EH (cell line): ENCODE results near the gene SELENOF.

ENCODE experiments used
- DNase-seq: peaks from one replicate; pipeline ENCODE4 v3.0.0-alpha.2; 2015; ENCODE audit warnings: low read depth

The SELENOF gene

DNA sequence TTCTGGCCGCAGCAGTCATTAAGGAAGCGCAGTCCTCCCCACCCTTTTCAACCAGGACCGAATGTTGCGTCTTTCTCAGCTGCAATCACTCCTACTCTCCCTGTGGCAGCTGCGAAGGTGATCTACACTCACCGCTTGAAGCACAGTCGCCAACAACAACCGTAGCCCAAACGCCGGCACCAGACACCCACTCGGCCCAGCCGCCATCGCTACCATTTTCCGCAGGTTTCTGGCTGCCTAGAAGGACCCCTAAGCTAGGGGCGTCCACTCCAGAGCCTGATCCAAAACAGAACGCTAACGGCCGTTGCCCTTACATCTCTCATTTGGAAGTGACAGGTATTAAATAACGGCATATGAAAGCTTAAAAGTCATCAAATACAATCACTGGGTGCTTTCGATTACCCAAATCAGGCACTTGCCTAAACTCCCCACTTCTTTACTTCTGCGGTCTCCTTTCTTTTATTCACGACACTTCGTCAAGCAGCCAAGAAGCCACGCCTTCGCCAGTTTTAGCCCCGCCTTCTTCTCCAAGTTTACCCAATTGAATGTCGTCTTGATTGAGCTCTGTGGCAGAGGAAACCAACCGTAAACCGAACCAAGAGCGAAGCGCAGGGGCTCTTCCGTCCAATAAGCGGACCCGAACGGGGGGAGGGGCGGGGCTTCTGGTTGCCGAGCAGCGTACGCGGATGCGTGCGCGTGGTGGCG, at the start of gene SELENOF:
Gene SELENOF, minus strand, starts transcription at position 231 of the 705 bp plus-strand sequence. Its CDS starts 15 bp downstream, at position 216.
- peak; percentile 100 for DNase-seq

DNA sequence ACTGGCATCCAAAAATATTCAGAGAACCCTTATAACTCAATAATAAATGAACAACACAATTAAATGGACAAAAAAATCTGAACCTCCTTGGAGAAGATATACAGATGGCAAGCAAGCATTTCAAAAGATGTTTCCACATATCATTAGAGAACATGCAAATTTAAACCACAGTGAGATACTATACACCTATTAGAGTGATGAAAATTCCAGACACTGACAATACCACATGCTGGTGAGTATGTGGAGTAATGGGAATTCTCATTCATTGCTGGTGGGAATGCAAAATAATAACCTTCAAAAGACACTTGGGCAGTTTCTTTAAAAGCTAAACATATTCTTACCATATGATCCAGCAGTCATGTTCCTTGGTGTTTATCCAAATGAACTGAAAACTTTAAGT, 46.6 kb upstream of the SELENOF start:
- DNase-seq = no peak

DNA sequence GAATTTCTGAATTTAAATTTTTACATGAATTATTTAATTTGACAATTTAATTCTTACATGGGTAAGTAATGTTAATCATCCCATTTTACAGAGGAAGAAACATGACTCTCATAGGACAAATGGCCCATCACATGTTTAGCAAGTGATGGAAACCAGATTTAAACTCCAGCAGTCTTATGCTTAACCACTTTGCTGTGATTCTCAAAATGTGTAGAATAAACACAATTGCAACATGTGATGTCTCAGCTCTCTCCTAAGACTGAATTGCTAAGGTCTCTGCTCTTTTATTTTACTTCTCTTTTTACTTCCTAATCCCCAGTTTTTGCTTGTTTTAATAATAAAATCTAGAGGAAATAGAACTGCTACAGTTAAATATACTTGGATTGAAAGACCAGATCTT, 43.3 kb upstream of the SELENOF start:
- DNase-seq = no peak

DNA sequence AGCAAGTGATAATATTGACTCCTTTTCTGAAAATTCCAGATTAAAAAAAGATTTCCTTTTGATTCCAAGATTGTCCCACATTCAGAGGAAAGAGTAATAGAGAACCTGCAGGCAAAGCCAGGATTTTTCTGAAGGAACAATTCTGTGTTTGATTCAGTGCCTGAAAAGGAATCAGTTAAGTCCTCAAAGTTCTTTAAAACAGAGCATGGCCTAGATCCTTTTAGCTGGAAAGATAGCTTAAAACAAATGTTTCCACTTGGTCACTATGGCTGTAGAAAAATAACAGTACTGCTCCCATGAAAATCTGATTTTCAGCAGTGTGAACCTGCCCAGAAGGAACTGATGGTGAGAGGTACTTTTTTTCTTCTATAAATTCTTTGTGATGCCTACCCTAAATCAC, 42.3 kb upstream of the SELENOF start:
- no peak for DNase-seq

DNA sequence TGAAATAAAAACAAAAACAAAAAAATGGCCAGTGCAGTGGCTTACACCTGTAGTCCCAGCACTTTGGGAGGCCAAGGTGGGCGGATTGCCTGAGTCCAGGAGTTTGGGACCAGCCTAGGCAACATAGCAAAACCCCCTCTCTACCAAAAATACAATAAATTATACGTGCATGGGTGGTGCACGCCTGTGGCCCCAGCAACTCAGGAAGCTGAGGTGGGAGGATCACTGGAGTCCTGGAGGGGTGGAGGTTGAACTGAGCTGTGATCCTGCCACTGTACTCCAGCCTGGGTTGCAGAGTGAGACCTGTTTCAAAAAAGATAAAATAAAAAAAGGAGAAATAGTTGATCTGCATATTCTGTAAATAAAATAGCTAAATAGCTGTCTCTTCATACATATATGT, 41.8 kb upstream of the SELENOF start:
- no peak for DNase-seq

DNA sequence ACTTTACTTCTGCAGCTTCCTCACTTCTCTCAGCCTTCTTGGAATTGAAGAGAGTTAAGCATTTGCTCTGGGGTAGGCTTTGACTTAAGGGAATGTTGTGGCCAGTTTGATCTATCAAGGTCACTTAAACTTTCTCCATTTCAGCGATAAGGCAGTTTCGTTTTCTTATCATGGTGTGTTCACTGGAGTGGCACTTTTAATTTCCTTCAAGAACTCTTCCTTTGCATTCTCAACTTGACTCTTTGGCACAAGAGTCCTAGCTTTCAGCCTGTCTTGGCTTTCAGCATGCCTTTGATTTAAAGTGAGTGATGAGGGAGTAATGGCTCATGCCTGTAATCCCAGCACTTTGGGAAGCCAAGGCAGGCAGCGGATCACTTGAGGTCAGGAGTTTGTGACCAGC, 39.2 kb upstream of the SELENOF start:
- no peak for DNase-seq

DNA sequence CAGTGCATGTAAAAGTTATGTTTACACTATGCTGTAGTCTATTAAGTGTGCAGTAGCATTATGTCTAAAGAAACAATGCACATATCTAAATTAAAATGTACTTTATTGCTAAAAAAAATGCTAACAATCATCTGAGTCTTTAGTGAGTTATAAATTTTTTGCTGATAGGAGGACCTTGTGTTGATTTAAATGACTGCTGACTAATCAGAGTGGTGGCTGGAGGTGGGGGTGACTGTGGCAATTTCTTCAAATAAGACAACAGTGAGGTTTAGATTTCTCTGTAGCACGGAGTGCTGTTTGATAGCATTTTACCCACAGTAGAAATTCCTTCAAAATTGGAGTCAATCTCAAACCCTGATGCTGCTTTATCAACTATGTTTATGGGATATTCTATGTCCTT, 37.5 kb upstream of the SELENOF start:
- no peak for DNase-seq

DNA sequence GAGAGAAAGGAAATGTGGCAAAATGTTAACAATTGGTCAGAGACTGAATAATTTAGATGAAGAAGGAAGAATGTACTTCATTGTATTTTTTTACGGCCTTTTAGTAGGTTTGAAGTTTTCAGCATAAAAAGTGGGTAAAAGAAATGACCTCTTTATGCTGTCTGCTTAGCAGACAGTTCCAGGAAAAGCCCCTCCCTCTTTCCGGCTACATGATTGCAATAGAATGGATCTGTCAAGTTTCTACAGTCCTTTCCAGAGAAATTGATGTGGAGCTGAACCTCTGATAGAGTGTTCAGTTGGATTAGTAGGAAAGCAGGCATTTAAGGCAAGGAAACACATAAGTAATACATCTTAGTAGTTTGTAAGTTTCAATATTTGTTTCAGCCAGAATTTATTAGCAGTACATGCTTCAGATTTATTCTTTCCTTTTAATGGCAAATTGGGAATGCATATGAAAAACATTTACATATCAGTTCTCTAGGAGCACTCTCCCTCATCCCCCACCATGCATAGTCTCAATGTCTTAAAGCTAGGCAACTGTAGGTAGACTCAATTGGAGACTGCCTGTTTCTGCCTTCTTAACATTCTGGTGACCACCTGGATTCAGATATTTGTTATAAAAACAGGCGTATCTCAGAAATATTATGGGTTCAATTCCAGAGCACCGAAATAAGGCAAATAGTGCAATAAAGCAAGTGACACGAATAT, 36.9 kb upstream of the SELENOF start:
- no peak for DNase-seq

DNA sequence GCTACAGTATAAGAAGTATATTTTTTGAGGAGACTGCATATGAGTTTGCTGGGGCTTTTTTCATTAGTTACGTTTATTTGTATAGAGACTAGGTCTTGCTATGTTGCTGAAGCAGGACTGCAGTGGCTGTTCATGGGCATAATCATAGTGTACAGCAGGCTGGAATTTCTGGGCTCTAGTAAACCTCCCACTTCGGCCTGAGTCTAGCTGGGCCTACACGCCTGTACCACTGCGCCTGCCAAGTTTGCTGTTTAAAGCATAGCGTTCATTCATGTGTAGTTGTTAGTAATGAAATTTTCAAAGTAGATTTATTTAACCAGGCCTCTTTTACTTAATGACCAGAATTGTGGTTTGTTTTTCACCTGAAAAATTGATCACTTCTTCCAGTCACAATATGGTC, 34.3 kb upstream of the SELENOF start:
- DNase-seq = no peak

DNA sequence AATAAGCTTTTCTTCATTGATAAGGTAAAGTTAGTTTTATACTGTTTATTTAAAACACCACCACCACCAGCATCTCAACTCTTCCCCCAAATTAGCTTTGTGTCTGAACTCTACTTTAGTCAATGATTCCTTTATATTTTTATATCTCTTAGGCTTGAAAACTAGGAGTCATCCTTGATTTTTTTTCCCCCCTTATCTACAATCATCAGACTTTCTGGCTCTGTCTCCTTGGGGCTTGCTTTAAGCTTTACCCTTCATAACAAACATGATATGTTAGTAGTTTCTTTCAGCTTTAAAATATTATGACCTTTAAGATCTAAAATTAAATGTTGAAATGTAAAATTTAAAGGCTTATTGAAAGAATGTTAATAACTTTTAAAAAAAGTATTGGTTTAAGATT, 28.8 kb upstream of the SELENOF start:
- DNase-seq = no peak

DNA sequence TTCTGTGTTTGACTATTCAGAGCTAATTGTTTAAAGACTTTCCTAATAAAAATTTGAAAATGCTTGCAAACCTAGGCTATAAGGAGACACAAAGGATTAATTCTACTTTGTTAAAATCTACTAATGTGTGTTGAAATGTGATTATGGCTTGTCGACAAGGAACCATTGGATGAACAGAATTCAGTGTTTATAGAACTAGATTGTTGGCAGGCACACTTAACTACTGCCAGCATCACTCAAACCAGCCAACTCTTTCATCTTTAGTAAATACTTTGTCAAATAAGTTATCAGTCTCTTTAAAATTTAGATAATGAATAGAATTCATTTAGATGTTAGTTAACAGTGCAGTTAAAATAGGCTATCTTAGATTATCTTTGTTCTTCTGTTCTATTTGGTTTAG, 28.1 kb upstream of the SELENOF start:
- no peak for DNase-seq

DNA sequence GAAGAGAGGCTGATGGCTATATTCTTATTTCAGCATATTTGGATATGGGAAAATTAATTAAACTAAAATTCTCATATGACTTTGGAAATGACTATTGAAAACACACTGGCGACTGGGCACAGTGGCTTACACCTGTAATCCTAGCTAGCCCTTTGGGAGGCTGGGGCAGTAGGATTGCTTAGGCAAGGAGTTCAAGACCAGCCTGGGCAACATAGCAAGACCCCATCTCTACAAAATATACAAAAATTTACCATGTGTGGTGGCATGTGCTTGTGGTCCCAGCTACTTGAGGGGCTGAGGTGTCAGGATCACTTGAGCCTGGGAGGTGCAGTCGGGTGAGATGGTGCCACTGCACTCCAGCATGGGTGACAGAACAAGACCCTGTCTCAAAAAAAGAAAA, 26.7 kb upstream of the SELENOF start:
- no peak for DNase-seq

DNA sequence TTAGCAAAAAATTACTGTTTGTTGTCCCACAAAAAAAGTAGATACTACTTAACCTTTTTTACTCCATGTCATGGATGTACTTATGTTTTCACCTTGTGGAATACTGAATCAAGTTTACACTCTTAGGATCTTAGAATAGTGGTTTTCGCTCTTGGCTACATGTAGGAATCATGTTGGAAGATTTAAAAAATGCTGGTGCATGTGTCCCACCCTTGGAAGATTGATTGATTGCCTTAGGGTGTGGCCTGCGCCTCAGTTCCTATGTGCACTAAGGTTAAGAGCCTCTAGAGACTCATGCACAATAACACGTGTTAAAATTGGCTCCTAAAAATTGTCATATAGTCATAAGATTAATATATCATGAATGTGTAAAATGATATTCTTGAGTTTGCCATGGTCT, 25.5 kb upstream of the SELENOF start:
- no peak for DNase-seq

DNA sequence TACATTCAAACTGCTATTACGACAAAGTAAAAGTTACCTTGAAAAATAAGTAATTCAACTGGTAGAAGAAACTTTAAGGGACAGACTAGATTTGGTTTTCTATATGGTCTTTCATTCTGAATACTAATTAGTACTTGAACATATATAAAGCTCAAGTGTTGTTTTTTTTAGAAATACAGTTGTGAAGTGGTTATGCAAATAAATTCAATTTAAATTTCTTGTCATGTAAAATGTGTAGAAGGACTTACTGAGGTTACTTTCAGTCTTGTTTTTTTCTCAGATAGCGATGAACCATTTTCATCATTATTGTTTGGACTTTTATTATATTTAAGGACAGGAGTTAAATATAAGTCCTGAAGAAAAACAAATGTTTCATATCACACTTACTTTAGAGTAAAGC, 24.9 kb upstream of the SELENOF start:
- no peak for DNase-seq

DNA sequence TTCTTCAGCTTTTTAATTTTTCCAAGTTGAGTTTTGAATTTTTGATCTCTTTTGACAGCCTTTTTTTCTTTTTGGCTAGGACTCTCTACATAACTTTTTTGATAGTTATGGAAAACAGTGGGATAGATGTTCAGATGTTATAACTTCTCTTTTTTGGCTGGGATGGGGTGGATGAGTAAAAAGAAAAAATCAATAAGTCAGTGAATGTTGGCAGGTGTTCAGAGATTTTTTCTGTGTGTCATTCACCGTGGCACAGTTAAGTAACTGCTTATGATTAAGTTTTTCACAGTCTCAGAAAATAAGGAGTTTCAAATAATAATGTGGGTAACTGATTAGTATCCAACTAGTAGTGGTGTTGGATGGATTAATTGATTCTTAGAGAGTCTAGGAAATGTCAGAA, 24.5 kb upstream of the SELENOF start:
- DNase-seq = no peak

DNA sequence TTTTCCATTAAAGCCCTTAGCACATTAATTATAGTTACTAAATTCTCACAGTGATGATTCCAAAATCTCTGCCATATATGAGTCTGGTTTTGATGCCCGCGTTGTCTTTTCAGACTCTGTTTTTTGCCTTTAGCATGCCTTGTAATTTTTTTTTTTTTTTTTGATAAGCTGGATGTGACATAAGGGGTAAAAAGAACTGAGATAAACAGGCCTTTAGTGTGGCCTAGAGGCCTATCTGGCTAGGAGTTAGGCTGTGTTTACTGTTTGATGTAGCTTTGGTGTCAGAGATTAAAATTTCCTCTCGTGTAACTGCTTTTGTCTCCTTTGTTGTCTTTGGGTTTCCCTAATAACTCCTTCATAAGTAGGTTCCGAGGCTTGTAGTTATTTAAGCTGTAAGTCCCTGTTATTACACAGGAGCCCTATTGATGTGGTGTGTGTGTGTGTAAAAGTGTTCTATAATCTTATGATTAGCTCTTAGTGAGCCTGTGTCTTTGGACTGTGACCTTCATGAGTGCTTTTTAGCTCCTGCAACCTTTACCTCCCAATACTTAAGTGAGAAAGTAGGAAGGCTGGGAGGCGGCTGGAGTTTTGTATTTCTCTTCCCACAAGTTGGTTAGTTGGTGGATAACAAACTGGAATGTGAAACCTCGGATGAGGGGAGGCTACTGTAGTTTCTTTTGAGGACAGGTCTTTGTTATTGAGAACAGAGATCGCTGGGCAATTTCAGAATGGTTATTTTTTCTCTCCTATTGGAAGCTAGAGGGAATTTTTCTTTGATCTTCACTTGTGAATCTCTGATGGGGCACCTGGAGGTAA, 19.8 kb upstream of the SELENOF start:
- no peak for DNase-seq

DNA sequence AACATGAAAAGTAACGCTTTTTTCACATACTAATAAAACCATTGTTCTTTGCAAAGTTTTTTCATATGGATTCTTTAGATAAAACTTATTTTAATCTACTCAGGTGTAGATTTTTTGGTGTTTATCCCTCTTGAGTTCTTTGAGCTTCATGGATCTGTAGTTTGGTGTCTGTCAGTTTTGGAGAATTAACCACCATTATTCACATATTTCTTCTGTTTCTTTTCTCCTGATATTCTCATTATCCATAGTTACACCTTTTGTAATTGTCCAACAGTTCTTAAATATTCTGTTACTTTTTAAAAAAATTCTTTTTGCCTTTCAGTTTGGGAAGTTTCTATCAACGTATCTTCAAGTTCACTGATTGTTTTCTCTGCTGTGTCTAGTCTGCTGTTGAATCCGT, 19.1 kb upstream of the SELENOF start:
- DNase-seq = no peak

DNA sequence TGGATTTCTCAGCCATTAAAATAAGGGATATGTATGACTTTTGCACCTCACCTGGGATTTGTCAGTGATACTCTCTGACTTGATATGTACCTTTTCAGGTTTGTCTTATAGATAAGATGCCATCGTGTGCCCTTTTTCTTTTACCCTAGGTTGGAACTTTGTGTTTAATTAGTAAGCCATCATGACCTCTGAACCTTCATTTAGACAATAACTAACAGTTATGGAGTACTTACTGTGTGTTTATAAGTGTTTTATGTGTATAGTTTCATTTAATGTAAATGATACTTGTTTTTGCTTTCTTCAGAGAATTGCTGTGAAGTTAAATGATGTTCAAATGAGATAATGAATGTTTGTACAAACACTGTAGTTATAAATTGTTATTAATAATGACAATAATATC, 14.9 kb upstream of the SELENOF start:
- no peak for DNase-seq

DNA sequence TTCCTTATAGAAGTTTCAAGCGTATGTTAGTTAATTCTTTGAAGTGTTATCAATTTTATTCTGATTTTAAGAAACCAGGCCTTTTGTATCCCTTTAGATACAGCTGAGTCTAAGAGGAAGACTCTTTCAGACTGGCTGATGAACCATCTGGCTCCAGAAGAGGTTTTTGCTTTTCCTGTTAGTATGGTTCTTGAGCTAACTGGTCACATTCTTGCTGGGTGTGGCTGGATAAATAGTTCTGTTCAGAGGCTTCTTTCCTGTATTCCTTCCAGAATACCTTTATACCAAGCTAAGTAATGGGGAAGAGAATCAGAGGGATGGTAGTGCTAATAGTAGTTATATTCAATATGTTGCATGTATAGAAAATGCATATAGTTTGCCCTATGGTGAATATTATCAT, 13.0 kb upstream of the SELENOF start:
- DNase-seq = no peak

DNA sequence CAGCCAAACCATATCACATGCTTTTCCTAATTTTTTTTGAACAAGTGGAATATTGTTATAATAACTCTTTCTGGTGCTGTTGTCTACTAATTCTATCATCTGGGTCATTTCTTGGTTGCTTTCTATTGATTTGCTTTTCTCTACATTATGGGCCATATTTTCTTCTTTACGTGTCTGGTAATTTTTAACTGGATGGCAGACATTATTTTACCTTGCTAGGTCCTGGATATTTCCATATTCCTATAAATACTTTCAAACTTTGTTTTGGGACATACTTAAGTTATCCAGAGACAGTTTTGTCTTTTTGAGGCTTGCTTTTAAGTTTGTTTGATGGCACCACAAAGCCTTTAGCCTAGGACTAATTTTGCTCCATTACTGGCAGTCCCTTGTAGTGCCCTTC, 11.8 kb upstream of the SELENOF start:
- no peak for DNase-seq

DNA sequence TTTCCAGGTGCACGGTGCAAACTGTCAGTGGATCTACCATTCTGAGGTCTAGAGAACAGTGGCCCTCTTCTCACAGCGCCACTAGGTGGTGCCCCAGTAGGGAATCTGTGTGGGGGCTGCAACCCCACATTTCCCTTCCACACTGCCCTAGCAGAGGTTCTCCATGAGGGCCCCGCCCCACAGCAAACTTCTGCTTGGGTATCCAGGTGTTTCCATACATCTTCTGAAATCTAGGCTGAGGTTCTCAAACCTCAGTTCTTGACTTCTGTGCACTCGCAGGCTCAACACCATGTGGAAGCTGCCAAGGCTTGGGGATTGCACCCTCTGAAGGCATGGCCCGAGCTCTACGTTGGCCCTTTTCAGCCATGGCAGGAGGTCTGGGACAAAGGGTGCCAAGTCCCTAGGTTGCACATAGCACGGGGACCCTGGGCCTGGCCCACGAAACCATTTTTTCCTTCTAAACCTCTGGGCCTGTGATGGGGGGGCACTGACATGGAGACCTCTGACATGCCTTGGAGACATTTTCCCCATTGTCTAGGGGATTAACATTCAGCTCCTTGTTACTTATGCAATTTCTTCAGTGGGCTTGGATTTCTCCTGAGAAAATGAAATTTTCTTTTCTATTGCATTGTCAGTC, 10.5 kb upstream of the SELENOF start:
- no peak for DNase-seq

DNA sequence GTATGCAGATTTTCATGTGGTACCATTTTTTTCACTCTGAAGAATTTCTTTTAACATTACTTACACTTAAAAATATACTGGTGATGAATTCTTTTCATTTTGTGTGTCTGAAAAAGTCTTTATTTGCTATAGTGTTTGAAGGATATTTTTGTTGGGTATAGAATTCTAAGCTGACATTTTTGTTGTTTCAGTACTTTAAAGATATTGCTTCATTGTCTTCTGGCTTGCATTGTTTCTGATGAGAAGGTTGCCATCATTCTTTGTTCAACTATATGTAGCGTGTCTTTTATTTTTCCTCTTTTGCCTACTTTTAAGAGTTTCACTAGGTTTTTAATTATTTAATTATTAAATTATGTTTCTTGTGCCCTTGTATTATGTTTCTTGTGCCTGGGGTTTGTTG, 8.5 kb upstream of the SELENOF start:
- DNase-seq = no peak

DNA sequence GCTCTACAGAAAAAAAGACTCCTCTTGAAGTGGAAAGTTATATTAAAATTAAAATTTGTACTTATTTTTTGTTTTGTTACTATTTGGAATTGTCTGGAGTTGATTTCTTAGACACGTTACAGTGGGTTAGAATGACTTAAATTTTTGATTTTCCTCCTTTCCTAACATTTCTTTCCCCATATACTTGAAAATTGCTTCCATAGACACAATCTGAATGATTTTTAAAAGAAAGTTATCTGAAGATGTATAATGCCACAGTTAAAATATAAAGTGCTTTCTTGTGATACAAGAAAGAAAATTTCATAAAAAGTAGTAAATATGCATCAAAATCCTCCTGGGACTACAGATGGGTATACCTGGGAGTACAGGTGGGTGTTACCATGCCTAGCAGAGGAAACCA, 2.8 kb upstream of the SELENOF start:
- DNase-seq = no peak
